Measurements from ENCODE around the gene GRIP2.

The GRIP2 gene

GRCh38 chr3:14560110-14560509 lies 20.0 kb upstream of the GRIP2 start:
- Histone ChIP-seq H3K9me3 (ENCODE audit: low read length) (no peaks in the 10 kb centered on the region), H3K4me1 (ENCODE audit: insufficient read depth, low read length, severe bottlenecking) (no peaks in the 10 kb centered on the region), H3F3A (ENCODE audit: insufficient read depth, low read length) (no peaks in the 10 kb centered on the region), H3K9me2 (ENCODE audit: low read depth, low read length) (no peaks in the 10 kb centered on the region), H3K79me2 (ENCODE audit: insufficient read depth, low read length) (no peaks in the 10 kb centered on the region), H2AFZ (ENCODE audit: low read length) (no peak overlapping the region), H3K27me3 (ENCODE audit: insufficient read depth, low read length) (peaks cover 9% of the 10 kb centered on the region), H3K27ac (ENCODE audit: low read depth, low read length, poor library complexity, severe bottlenecking) (no peak overlapping the region), H3K36me3 (ENCODE audit: insufficient read depth, low read length) (no peaks in the 10 kb centered on the region), H3K4me2 (ENCODE audit: low read length) (no peak overlapping the region), H3K4me3 (ENCODE audit: low read depth, low read length, poor library complexity, severe bottlenecking) (no peak overlapping the region), H4K20me1 (ENCODE audit: insufficient read depth, low read length) (no peaks in the 10 kb centered on the region), H3K9ac (ENCODE audit: low read length) (no peak overlapping the region)
- TF ChIP-seq CTCF (IDR thresholded peaks at IDR 0.05; ENCODE audit: low read length), result no peak
- no peak for TF ChIP-seq EZH2 (IDR thresholded peaks at IDR 0.05; ENCODE audit: borderline replicate concordance, low read length)

GRCh38 chr3:14558029-14558428 lies 17.9 kb upstream of the GRIP2 start:
- Histone ChIP-seq H3K4me1 (ENCODE audit: insufficient read depth, low read length, severe bottlenecking) (no peaks in the 10 kb centered on the region), H3F3A (ENCODE audit: insufficient read depth, low read length) (no peaks in the 10 kb centered on the region), H2AFZ (ENCODE audit: low read length) (no peak overlapping the region), H3K4me3 (ENCODE audit: low read depth, low read length, poor library complexity, severe bottlenecking) (no peak overlapping the region), H3K79me2 (ENCODE audit: insufficient read depth, low read length) (no peaks in the 10 kb centered on the region), H3K36me3 (ENCODE audit: insufficient read depth, low read length) (no peaks in the 10 kb centered on the region), H3K9ac (ENCODE audit: low read length) (no peak overlapping the region), H3K4me2 (ENCODE audit: low read length) (no peak overlapping the region), H3K9me2 (ENCODE audit: low read depth, low read length) (no peaks in the 10 kb centered on the region), H3K27ac (ENCODE audit: low read depth, low read length, poor library complexity, severe bottlenecking) (no peak overlapping the region), H4K20me1 (ENCODE audit: insufficient read depth, low read length) (no peaks in the 10 kb centered on the region), H3K9me3 (ENCODE audit: low read length) (no peaks in the 10 kb centered on the region), H3K27me3 (ENCODE audit: insufficient read depth, low read length) (no peaks in the 10 kb centered on the region; the same call in 1 of the 2 replicates)
- TF ChIP-seq EZH2 (IDR thresholded peaks at IDR 0.05; ENCODE audit: borderline replicate concordance, low read length) (no peak), CTCF (IDR thresholded peaks at IDR 0.05; ENCODE audit: low read length) (no peak)

- H3F3A ChIP-seq (ENCODE audit: insufficient read depth, low read length), result no peaks in the 10 kb centered on the region
- H3K9ac ChIP-seq (ENCODE audit: low read length), result no peak overlapping the region
- no peaks in the 10 kb centered on the region for H3K9me2 ChIP-seq (ENCODE audit: low read depth, low read length)
- H3K4me2 ChIP-seq (ENCODE audit: low read length), result no peak overlapping the region
- no peaks in the 10 kb centered on the region for H3K36me3 ChIP-seq (ENCODE audit: insufficient read depth, low read length)
- no peaks in the 10 kb centered on the region for H4K20me1 ChIP-seq (ENCODE audit: insufficient read depth, low read length)
- H3K4me1 ChIP-seq (ENCODE audit: insufficient read depth, low read length, severe bottlenecking), result no peaks in the 10 kb centered on the region
- no peaks in the 10 kb centered on the region for H3K9me3 ChIP-seq (ENCODE audit: low read length)
- no peaks in the 10 kb centered on the region for H3K79me2 ChIP-seq (ENCODE audit: insufficient read depth, low read length)
- no peaks in the 10 kb centered on the region; the same call in 1 of the 2 replicates for H3K27me3 ChIP-seq (ENCODE audit: insufficient read depth, low read length)
- H2AFZ ChIP-seq (ENCODE audit: low read length), result no peak overlapping the region
- TF ChIP-seq EZH2 (IDR thresholded peaks at IDR 0.05; ENCODE audit: borderline replicate concordance, low read length) (no peak), CTCF (IDR thresholded peaks at IDR 0.05; ENCODE audit: low read length) (no peak)
- H3K4me3 ChIP-seq (ENCODE audit: low read depth, low read length, poor library complexity, severe bottlenecking), result no peak overlapping the region
- H3K27ac ChIP-seq (ENCODE audit: low read depth, low read length, poor library complexity, severe bottlenecking), result no peak overlapping the region
These were observed 15.7 kb upstream of the GRIP2 start for GRCh38 chr3:14555835-14556234.

All from OCI-LY1 (cell line).